Type B pancreatic cell (in vitro differentiated cells): ENCODE data around the gene PADI4. TPM values are rescaled to one million over a fixed set of nuclear protein-coding genes. Genes with fewer than 3 reads are reported as not detected.

Experiments
- DNase-seq: peaks from one replicate; pipeline ENCODE4 v3.0.0; 2021; ENCODE audit warnings: mixed read lengths; ENCODE audit not compliant: unreplicated experiment; ENCODE audit errors: extremely low spot score
- H3K27ac Mint-ChIP-seq: 2 replicates; pipeline ENCODE4 v1.8.0; 2021; ENCODE audit warnings: mild to moderate bottlenecking, mixed read lengths
- H3K27me3 Mint-ChIP-seq: 2 replicates; pipeline ENCODE4 v1.8.0; 2021; ENCODE audit warnings: mixed read lengths
- H3K36me3 Mint-ChIP-seq: 2 replicates; pipeline ENCODE4 v1.8.0; 2021; ENCODE audit warnings: mixed read lengths
- H3K4me1 Mint-ChIP-seq: one replicate; pipeline ENCODE4 v1.8.0; 2021; ENCODE audit warnings: mixed read lengths; ENCODE audit not compliant: unreplicated experiment
- H3K4me3 Mint-ChIP-seq: 2 replicates; pipeline ENCODE4 v1.8.0; 2021; ENCODE audit warnings: mild to moderate bottlenecking, mixed read lengths
- H3K9me3 Mint-ChIP-seq: 2 replicates; pipeline ENCODE4 v1.8.0; 2021; ENCODE audit warnings: mixed read lengths
- total RNA-seq: library from RNA; stranded (reverse); gene quantifications from 2 replicates; pipeline ENCODE4 v1.2.1, GENCODE V29; 2021; ENCODE audit warnings: low replicate concordance
- TF ChIP-seq, protein P1 (sequence below): fragments of 200-600 bp; sonication (generic); conservative IDR thresholded peaks from 2 replicates; pipeline ENCODE4 v1.5.0; 2021; ENCODE audit warnings: antibody characterized with exemption, mild to moderate bottlenecking

Gene PADI4
- total RNA-seq, 1 donor from 2014 or later = not detected

- H3K27ac Mint-ChIP-seq = no peak overlapping the region
- DNase-seq = no peak
- H3K4me1 Mint-ChIP-seq = peaks cover 6% of the 10 kb centered on the region
- H3K27me3 Mint-ChIP-seq = peaks cover 20% of the 10 kb centered on the region
- no peaks in the 10 kb centered on the region for H3K36me3 Mint-ChIP-seq
- no peaks in the 10 kb centered on the region for H3K9me3 Mint-ChIP-seq
- TF ChIP-seq, protein P1, sequence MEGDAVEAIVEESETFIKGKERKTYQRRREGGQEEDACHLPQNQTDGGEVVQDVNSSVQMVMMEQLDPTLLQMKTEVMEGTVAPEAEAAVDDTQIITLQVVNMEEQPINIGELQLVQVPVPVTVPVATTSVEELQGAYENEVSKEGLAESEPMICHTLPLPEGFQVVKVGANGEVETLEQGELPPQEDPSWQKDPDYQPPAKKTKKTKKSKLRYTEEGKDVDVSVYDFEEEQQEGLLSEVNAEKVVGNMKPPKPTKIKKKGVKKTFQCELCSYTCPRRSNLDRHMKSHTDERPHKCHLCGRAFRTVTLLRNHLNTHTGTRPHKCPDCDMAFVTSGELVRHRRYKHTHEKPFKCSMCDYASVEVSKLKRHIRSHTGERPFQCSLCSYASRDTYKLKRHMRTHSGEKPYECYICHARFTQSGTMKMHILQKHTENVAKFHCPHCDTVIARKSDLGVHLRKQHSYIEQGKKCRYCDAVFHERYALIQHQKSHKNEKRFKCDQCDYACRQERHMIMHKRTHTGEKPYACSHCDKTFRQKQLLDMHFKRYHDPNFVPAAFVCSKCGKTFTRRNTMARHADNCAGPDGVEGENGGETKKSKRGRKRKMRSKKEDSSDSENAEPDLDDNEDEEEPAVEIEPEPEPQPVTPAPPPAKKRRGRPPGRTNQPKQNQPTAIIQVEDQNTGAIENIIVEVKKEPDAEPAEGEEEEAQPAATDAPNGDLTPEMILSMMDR = no peak
- H3K4me3 Mint-ChIP-seq = no peak overlapping the region
These were observed 21.4 kb upstream of the PADI4 start for GRCh38 chr1:17286646-17287045.

- peaks cover 6% of the 10 kb centered on the region for H3K4me1 Mint-ChIP-seq
- H3K27ac Mint-ChIP-seq = no peak overlapping the region
- H3K9me3 Mint-ChIP-seq = no peaks in the 10 kb centered on the region
- no peaks in the 10 kb centered on the region for H3K36me3 Mint-ChIP-seq
- no peak overlapping the region for H3K4me3 Mint-ChIP-seq
- DNase-seq = no peak
- TF ChIP-seq, protein P1 = no peak
- H3K27me3 Mint-ChIP-seq = peaks cover 14% of the 10 kb centered on the region
These were observed 20.7 kb upstream of the PADI4 start for GRCh38 chr1:17287130-17287776.

DNA sequence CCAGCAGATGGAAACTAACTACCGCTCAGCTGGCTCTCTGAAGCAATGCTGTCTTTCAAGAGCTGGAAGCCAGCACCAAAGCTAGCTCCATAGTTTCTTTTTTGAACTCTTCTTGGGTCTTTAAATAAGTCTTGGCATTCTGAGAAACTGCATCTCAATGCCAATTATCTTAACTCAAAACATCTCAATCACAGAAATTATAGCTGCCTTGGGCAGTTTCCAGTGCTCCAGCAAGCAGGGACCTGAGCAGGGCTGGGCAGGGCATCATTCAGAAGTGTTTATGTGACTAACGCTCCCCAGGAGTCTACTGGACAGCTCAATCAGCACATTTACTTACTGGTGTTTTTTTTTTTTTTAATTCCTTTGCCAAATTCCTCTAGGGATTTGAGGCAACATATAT lies 18.3 kb upstream of the PADI4 start:
- Mint-ChIP-seq H3K4me1 (peaks cover 6% of the 10 kb centered on the region), H3K9me3 (no peaks in the 10 kb centered on the region), H3K4me3 (peak overlapping the region; percentile 25), H3K27ac (peak overlapping the region; percentile 18), H3K36me3 (no peaks in the 10 kb centered on the region), H3K27me3 (peaks cover 7% of the 10 kb centered on the region)
- TF ChIP-seq, protein P1 = no peak
- no peak for DNase-seq

DNA sequence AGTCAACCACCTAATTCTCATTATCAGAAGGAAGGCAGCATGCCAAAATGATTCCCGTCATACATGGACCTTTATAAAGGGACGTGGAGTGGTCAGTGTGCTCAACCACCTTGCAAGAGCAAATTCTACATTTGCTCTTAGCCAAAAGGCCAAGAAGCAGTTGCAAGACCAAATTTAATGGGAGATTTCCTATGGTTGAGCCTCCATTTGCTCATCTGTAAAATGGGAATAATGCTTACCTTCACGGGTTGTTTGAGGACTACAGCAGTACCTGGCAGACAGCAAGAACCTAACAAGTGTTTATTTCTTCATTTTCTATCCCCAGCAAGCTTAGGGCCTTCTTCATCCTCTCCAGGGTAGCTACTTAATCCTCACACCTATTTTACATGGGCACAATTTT lies 17.4 kb upstream of the PADI4 start:
- Mint-ChIP-seq H3K36me3 (no peaks in the 10 kb centered on the region), H3K4me1 (peaks cover 6% of the 10 kb centered on the region), H3K27ac (no peak overlapping the region), H3K4me3 (no peak overlapping the region), H3K9me3 (no peaks in the 10 kb centered on the region), H3K27me3 (peaks cover 5% of the 10 kb centered on the region)
- DNase-seq = no peak
- TF ChIP-seq, protein P1 = no peak

DNA sequence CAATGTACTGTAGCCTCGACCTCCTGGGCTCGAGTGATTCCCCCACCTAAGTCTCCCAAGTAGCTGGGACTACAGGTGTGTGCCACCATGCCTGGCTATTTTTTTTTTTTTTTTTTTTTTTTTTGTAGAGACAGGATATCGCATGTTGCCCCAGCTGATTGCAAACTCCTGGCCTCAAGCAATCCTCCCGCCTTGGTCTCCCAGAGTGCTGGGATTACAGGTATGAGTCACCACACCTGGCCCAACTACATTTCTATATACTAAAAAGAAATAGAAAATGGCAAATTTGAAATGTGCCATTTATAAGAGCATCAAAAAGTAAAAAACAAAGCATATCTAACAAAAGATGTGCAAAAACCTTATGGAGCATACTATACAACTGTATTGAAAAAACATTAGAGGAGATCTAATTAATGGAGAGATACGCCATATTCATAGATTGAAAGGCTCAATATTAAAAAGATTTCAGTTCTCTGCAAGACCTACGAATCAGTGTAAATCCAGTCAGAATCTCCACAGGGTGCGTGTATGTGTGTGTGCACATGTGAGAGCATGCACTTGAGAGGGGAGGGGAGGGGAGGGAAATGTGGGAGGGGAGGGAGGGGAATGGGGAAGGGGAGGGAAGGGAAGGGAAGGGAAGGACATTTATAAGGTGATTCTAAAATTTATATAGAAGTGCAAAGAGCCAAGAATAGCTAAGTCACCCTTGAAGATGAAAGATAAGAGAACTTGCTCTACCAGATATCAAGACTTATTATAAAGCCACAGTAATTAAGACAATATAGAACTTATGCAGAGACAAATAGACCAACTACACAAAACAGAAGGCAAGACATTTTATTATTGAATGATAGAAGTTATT lies 15.5 kb upstream of the PADI4 start:
- Mint-ChIP-seq H3K4me1 (peaks cover 6% of the 10 kb centered on the region), H3K27me3 (peaks cover 5% of the 10 kb centered on the region), H3K27ac (no peak overlapping the region), H3K36me3 (no peaks in the 10 kb centered on the region), H3K9me3 (no peaks in the 10 kb centered on the region), H3K4me3 (no peak overlapping the region)
- no peak for DNase-seq
- TF ChIP-seq, protein P1 = no peak
